Endothelial cell of umbilical vein (primary cell): ENCODE data around the gene PLCD3. TPM values are rescaled to one million over a fixed set of nuclear protein-coding genes. Genes with fewer than 3 reads are reported as not detected.

Experiments
- BruUV-seq: library from RNA; stranded (reverse); fragments of 400-500 nt; replicated peaks from 2 replicates; lab custom pipeline; 2021; lab: Mats Ljungman, UMichigan
- CTCF ChIA-PET: fragments of 300-600, 350-600 bp; sonication (Branson Sonifier 250); formaldehyde crosslinking; loops from one replicate; lab custom pipeline; 2021; ENCODE audit warnings: antibody characterized with exemption, inconsistent platforms; lab: Charles Lee
- POLR2A ChIA-PET: fragments of 300-600, 350-600 bp; sonication (Branson Sonifier 250); formaldehyde crosslinking; loops from one replicate; lab custom pipeline; 2021; ENCODE audit warnings: antibody characterized with exemption, inconsistent platforms; lab: Charles Lee
- DNase-seq: peaks from one replicate; pipeline ENCODE4 v3.0.0-alpha.2; 2011; ENCODE audit warnings: low read depth, low spot score
- FAIRE-seq: peaks from 2 replicates; lab custom pipeline; 2011; peaks lifted over from hg19 to GRCh38; lab: Jason Lieb, UNC
- H2AFZ ChIP-seq: 2 replicates; pipeline ENCODE4 v1.6.0; 2012; ENCODE audit warnings: low read depth, low read length, control low read depth, inconsistent platforms
- H3K27ac ChIP-seq: 2 replicates; pipeline ENCODE4 v1.5.1; 2011; ENCODE audit warnings: low read depth, mild to moderate bottlenecking, control low read depth, low read length, moderate library complexity; ENCODE audit not compliant: insufficient read depth
- H3K27me3 ChIP-seq, 2 experiments: 2 replicates each; pipeline versions ENCODE4 v1.6.0 to v1.6.1; 2011; ENCODE audit warnings: low read length in 2 of 2, mixed read lengths in 1 of 2; ENCODE audit not compliant: control insufficient read depth in 2 of 2, insufficient read depth in 2 of 2
- H3K36me3 ChIP-seq, 2 experiments: 2 replicates in 1 of 2; 3 replicates in 1 of 2; pipeline ENCODE4 v1.5.1; 2011; ENCODE audit warnings: low read length in 2 of 2, mild to moderate bottlenecking in 1 of 2, moderate library complexity in 1 of 2; ENCODE audit not compliant: control insufficient read depth in 2 of 2, insufficient read depth in 2 of 2; ENCODE audit errors: extremely low read depth in 1 of 2
- H3K4me1 ChIP-seq: 3 replicates; pipeline ENCODE4 v1.5.1; 2011; ENCODE audit warnings: mild to moderate bottlenecking, low read length; ENCODE audit not compliant: control insufficient read depth, insufficient read depth; ENCODE audit errors: extremely low read depth
- H3K4me2 ChIP-seq: 2 replicates; pipeline ENCODE4 v1.6.1; 2011; ENCODE audit warnings: low read length, control low read depth, mixed read lengths; ENCODE audit not compliant: insufficient read depth
- H3K4me3 ChIP-seq, 3 experiments: fragments of 200-600 bp in 1 of 3; sonication (generic), shearing (Covaris generic) in 1 of 3; replicated peaks in 1 of 3; 2 replicates each; pipeline ENCODE4 v1.5.1; 2011 to 2016; ENCODE audit warnings: control low read depth in 3 of 3, low read length in 3 of 3, mild to moderate bottlenecking in 2 of 3, inconsistent platforms in 1 of 3, low read depth in 1 of 3, moderate library complexity in 1 of 3; ENCODE audit not compliant: insufficient read depth in 1 of 3
- H3K79me2 ChIP-seq: 2 replicates; pipeline ENCODE4 v1.6.0; 2012; ENCODE audit warnings: low read length, inconsistent platforms; ENCODE audit not compliant: control insufficient read depth, insufficient read depth
- H3K9ac ChIP-seq: replicated peaks from 2 replicates; pipeline ENCODE3; 2011; ENCODE audit warnings: low read length, control low read depth; ENCODE audit not compliant: insufficient read depth; ENCODE audit errors: extremely low read depth
- H3K9me1 ChIP-seq: replicated peaks from 3 replicates; pipeline ENCODE4 v1.6.0; 2011; ENCODE audit warnings: mild to moderate bottlenecking, low read length; ENCODE audit not compliant: control insufficient read depth, insufficient read depth; ENCODE audit errors: extremely low read depth
- H3K9me3 ChIP-seq: replicated peaks from 2 replicates; pipeline ENCODE4 v1.5.1; 2012; ENCODE audit warnings: low read length, inconsistent platforms; ENCODE audit not compliant: control insufficient read depth, insufficient read depth
- H4K20me1 ChIP-seq: replicated peaks from 2 replicates; pipeline ENCODE3; 2011; ENCODE audit warnings: mild to moderate bottlenecking, low read length; ENCODE audit not compliant: control insufficient read depth, insufficient read depth; ENCODE audit errors: extremely low read depth
- EZH2 ChIP-seq: IDR thresholded peaks from 2 replicates; pipeline ENCODE4 v1.6.1; 2012; ENCODE audit warnings: borderline replicate concordance, low read depth, mild to moderate bottlenecking, moderate library complexity, low read length, inconsistent platforms; ENCODE audit not compliant: severe bottlenecking
- GATA2 ChIP-seq: IDR thresholded peaks from 2 replicates; pipeline ENCODE4 v1.7.0; 2011; ENCODE audit warnings: low read depth, mild to moderate bottlenecking, moderate library complexity, mixed read lengths, low read length; ENCODE audit not compliant: insufficient read length, insufficient read depth
- JUN ChIP-seq: IDR thresholded peaks from 2 replicates; pipeline ENCODE4 v1.6.1; 2011; ENCODE audit warnings: borderline replicate concordance, low read depth; ENCODE audit not compliant: insufficient read length, insufficient read depth
- MYC ChIP-seq: IDR thresholded peaks from one replicate; pipeline ENCODE4 v1.6.1; 2011; ENCODE audit warnings: mild to moderate bottlenecking, low read depth, low read length
- POLR2A ChIP-seq: IDR thresholded peaks from 2 replicates; pipeline ENCODE4 v1.6.1; 2012; ENCODE audit warnings: low read depth, mild to moderate bottlenecking, control low read depth, low read length
- POLR2AphosphoS5 ChIP-seq: IDR thresholded peaks from 2 replicates; pipeline ENCODE4 v1.6.1; 2012; ENCODE audit warnings: low read depth, mild to moderate bottlenecking, control low read depth, low read length, moderate library complexity; ENCODE audit not compliant: insufficient read depth
- dilution Hi-C: fragments of 300-500 bp; cut with MboI; formaldehyde crosslinking; loops from one replicate; pipeline ENCODE4 v1.15.0; 2019; ENCODE audit warnings: low sequenced_read_pairs; ENCODE audit not compliant: extremely low pct_ligation_motif_present
- intact Hi-C: fragments of 100-400 bp; cut with micrococcal nuclease; formaldehyde crosslinking; loops from one replicate; pipeline ENCODE4 v1.10.0; 2022
- polyA plus RNA-seq, 4 experiments: library from polyadenylated mRNA; depleted of rRNA in 3 of 4; stranded (reverse) in 3 of 4; unstranded in 1 of 4; fragments of >200 nt; gene quantifications; 2 replicates each; pipeline versions ENCODE4 v1.2.1 to v1.2.3, GENCODE V29; 2011 to 2012; ENCODE audit warnings: missing spikeins in 1 of 4
- total RNA-seq: library from RNA; stranded (reverse); gene quantifications from 2 replicates; pipeline ENCODE4 v1.2.3, GENCODE V29; 2021
- TF ChIP-seq, protein P1 (sequence below), 2 donors: IDR thresholded peaks; 1 replicate in 1 of 2; 2 replicates in 1 of 2; pipeline ENCODE4 v1.5.1; 2011; ENCODE audit warnings: low read length in 2 of 2, mild to moderate bottlenecking in 2 of 2, moderate library complexity in 2 of 2, control low read depth in 1 of 2, inconsistent platforms in 1 of 2, low read depth in 1 of 2; ENCODE audit not compliant: insufficient read depth in 1 of 2; ENCODE audit errors: extremely low read depth in 1 of 2

PLCD3 gene
- total and polyA plus RNA-seq, 2 donors (not counting 3 experiments of a cell fraction or from before 2014, with no cell fraction given) = 30.4 to 43.1 TPM

DNA sequence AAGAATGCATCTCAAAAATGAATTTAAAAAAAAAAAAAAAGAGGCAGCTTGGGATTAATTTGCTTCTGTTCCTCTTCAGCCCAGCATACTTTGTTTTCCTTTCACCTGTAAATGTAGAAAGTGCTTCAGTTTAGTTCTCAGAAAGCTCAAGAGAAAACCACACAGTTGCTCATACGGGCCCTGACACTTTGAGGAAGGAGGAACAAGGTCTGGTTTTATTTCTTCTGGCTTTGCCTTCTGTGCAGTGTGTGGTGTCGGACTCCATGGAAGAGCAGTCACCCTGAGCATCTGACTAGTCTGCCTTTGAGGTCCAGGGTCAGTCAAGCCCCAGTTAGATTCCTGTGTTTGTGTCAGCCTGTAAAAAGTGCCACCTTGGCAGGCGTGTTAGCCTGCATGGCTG, 43.6 kb downstream of the PLCD3 start:
- Histone ChIP-seq H3K9me3 (no peaks in the 10 kb centered on the region), H3K27me3 (no peaks in the 10 kb centered on the region), H4K20me1 (no peaks in the 10 kb centered on the region), H3K27ac (no peak overlapping the region), H3K9ac (no peak overlapping the region), H3K4me3 (no peak overlapping the region), H3K4me2 (no peak overlapping the region), H3K9me1 (no peaks in the 10 kb centered on the region), H3K4me1 (peaks cover 19% of the 10 kb centered on the region), H3K36me3 (peaks cover 15 to 32% of the 10 kb centered on the region in 2 experiments), H2AFZ (no peak overlapping the region), H3K79me2 (no peaks in the 10 kb centered on the region)
- ChIA-PET POLR2A (no interaction called here), CTCF (interaction anchor here (0.9 to 2.4 kb wide), 3 partner anchors 10 to 67 kb away, joined by 3 to 5 read pairs (median 3); no protein-coding TSS in a partner anchor)
- FAIRE-seq (no peak), DNase-seq (no peak)
- dilution Hi-C loops = no loop called here
- no TSS peak for BruUV-seq
- intact Hi-C loops = no loop called here
- no peak for TF ChIP-seq POLR2AphosphoS5
- TF ChIP-seq, protein P1, sequence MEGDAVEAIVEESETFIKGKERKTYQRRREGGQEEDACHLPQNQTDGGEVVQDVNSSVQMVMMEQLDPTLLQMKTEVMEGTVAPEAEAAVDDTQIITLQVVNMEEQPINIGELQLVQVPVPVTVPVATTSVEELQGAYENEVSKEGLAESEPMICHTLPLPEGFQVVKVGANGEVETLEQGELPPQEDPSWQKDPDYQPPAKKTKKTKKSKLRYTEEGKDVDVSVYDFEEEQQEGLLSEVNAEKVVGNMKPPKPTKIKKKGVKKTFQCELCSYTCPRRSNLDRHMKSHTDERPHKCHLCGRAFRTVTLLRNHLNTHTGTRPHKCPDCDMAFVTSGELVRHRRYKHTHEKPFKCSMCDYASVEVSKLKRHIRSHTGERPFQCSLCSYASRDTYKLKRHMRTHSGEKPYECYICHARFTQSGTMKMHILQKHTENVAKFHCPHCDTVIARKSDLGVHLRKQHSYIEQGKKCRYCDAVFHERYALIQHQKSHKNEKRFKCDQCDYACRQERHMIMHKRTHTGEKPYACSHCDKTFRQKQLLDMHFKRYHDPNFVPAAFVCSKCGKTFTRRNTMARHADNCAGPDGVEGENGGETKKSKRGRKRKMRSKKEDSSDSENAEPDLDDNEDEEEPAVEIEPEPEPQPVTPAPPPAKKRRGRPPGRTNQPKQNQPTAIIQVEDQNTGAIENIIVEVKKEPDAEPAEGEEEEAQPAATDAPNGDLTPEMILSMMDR (IDR thresholded peaks at IDR 0.05; ENCODE audit: extremely low read depth in 1 of 2, insufficient read depth in 1 of 2, low read depth in 1 of 2, low read length in 2 of 2) = no peak
- TF ChIP-seq EZH2 = no peak
- TF ChIP-seq GATA2 = no peak
- no peak for TF ChIP-seq JUN
- no peak for TF ChIP-seq POLR2A
- no peak for TF ChIP-seq MYC
